LNCaP clone FGC (cell line): ENCODE results near the gene HS3ST3A1.
"Not testable (repeated sequence)": the region's sequence is repeated elsewhere in the genome, so short reads cannot be mapped to it uniquely, and the experiment has no call there.

Experiments
- DNase-seq: peaks from one replicate; pipeline ENCODE4 v3.0.0-alpha.2; 2011; ENCODE audit warnings: low read depth
- H3K4me3 ChIP-seq: 2 replicates; pipeline ENCODE4 v1.5.1; 2011; ENCODE audit warnings: mild to moderate bottlenecking, low read depth, low read length, control low read depth
- TF ChIP-seq, protein P1 (sequence below): IDR thresholded peaks from 2 replicates; pipeline ENCODE4 v1.5.1; 2012; ENCODE audit warnings: mild to moderate bottlenecking; ENCODE audit not compliant: control insufficient read depth, insufficient read depth; ENCODE audit errors: extremely low read depth

The HS3ST3A1 gene

DNA sequence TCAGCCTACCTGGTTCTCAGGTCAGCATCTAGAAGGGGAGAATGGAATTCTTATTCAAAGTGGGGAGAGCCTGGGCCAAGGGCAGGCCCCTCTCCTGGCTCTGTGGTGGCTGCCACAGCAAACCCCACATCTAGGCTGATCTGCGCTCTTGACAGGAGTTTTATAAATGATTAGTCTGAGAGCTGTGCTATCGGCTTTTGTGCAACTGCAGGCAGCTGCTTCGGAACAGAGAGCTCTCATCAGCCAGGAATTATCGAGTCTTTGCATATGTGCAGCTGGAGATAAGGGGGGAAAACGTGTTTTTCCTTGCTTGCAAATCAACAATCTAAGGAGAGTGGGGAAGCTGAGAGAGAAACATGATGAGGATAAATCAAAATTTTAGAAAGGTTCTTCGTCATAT lies 91.7 kb downstream of the HS3ST3A1 start:
- DNase-seq: no peak
- H3K4me3 ChIP-seq: no peak overlapping the region
- TF ChIP-seq, protein P1, sequence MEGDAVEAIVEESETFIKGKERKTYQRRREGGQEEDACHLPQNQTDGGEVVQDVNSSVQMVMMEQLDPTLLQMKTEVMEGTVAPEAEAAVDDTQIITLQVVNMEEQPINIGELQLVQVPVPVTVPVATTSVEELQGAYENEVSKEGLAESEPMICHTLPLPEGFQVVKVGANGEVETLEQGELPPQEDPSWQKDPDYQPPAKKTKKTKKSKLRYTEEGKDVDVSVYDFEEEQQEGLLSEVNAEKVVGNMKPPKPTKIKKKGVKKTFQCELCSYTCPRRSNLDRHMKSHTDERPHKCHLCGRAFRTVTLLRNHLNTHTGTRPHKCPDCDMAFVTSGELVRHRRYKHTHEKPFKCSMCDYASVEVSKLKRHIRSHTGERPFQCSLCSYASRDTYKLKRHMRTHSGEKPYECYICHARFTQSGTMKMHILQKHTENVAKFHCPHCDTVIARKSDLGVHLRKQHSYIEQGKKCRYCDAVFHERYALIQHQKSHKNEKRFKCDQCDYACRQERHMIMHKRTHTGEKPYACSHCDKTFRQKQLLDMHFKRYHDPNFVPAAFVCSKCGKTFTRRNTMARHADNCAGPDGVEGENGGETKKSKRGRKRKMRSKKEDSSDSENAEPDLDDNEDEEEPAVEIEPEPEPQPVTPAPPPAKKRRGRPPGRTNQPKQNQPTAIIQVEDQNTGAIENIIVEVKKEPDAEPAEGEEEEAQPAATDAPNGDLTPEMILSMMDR: no peak

DNA sequence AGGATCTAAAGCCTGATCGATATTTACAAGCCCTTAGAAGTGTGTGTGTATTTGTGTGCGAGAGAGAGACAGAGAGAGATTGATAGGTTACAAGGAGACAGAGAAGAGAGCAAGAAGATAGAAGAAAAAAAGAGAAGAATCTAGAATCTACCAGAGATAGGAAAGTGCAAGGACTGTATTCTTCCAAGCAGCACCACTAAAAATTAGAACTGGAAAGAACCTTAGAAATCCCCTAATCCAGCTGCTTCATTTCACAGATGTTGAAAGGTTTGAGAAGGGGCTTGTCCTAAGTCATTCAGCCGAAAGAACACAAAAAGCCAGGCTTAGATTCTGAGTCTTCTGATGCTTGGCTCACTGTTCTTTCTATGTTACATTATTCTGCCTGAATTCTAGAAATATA lies 92.2 kb downstream of the HS3ST3A1 start:
- TF ChIP-seq, protein P1: no peak
- H3K4me3 ChIP-seq: no peak overlapping the region

DNA sequence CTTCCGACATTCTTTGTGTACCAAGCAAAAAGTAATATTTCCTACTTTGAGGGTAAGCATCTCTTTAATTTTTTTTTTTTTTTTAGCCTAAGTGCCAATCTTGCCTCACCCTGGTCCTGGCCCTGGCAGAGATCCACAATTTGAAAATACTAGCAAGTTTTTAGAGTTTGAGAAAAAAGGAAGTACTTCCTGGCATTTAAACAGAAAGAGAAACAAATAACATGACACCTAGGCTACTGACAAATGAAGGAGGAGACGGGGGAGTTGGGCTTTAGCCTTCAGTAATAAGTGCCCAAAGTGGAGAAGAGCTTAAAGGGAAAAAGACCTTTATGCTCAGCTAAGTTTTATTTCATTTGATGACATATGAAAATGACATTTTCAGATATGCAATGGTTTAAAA lies 92.8 kb downstream of the HS3ST3A1 start:
- DNase-seq: no peak
- TF ChIP-seq, protein P1: no peak
- H3K4me3 ChIP-seq: no peak overlapping the region

More for the DNA sequence above, 92.2 kb downstream of the HS3ST3A1 start:
- no peak for DNase-seq

DNA sequence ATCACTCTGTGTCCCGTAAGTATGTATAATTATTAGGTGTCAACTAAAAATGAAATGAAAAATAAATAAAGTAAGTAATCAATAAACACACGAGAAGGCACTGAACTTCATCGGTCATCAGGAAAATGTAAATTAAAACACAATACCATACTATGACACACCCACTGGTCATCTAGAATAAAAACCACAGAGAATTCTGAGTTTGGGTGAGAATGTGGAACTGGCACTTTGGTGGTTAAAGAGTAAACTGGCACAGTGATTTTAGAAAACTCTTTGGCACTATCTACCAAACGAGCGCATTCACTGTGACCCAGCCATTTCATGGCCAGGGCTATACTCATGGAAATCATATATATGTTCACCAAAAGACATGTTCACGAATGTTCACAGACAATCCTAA lies 98.2 kb downstream of the HS3ST3A1 start:
- no peak for DNase-seq
- no peak overlapping the region for H3K4me3 ChIP-seq
- TF ChIP-seq, protein P1: no peak

DNA sequence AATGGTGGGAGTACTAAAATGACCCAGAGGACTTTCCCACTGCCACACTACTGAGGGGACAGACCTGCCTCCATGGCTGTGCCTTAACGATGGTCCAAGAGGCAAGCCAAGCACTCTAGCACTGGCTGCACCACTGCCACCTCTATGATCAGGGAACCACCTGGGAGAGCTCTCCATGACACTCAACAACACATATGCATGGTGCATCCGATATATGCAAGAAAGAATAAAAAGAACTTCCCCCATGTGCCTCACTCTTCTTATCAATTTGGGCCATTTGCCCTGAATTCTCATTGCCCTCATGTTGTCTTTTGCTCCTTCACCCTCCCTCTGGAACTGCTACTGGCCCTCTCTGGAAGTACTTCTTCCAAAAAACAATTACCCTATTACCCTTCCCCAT lies 99.5 kb downstream of the HS3ST3A1 start:
- DNase-seq: no peak
- no peak overlapping the region for H3K4me3 ChIP-seq
- TF ChIP-seq, protein P1: no peak

DNA sequence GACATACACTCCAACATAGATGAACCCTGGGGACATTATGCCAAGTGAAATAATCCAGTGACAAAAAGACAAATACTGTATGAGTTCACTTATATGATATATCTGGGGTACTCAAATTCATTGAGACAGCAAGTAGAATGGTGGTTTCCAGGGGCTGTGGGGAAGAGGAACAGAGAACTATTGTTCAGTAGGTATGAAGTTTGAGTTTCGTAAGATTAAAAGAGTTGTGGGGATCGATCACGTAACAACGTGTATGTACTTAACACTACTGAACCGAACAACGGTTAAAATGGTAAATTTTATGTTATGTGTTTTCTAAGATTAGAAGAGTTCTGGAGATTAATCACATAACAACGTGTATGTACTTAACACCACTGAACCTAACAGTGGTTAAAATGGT lies 100.8 kb downstream of the HS3ST3A1 start:
- TF ChIP-seq, protein P1: no peak
- H3K4me3 ChIP-seq: no peak overlapping the region
- no peak for DNase-seq

DNA sequence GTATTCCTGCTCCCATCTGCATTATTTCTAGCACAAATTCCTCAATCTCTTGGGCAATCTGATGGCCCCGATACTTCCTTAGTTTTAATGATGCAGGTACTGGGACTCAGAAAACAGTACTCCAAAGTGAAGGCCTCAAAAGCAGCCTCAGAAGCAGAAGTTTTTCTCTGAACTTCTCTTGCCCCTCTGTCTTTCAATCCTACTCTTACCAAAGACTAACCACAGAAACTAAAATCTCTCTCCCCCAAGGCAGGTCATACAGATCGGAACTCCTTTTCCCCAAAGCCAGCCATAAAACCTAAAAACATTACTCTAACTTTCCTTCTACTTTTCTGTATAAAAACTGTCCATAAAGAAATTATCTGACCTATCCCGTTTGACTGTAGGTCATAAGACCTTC lies 103.5 kb downstream of the HS3ST3A1 start:
- H3K4me3 ChIP-seq: no peak overlapping the region
- no peak for DNase-seq
- TF ChIP-seq, protein P1: no peak

DNA sequence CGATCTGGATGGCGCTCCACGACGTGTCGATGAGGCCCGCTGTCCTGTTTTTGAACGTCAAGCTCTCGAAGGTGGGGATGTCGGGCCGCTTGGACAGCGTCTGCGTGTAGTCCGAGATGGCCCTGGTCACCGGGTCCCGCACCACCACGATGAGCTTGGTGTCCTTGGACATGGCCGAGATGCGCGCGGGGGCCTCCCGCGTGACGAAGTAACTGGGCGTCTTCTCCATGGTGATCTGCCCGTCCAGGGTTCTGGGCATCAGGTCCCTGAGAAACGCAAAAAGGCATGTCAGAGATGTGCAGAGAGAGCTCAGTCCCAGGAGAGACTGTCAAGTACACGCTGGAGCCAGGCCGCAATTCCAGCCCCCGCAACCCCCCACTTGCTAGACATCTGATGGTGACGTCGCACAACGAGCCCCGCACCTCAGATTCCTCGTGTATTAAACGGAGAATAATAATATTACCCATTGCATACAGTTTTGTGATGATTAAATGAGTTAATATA lies 105.1 kb downstream of the HS3ST3A1 start:
- not testable (repeated sequence) for H3K4me3 ChIP-seq, DNase-seq
